GM21723 (cell line): ENCODE data around the gene CARM1.
"Not testable (repeated sequence)": the region's sequence is repeated elsewhere in the genome, so short reads cannot be mapped to it uniquely, and the experiment has no call there.

Experiments used
- ATAC-seq: cut with Tn5 transposase; IDR thresholded peaks from one replicate; pipeline ENCODE4 v1.9.1; 2021; ENCODE audit warnings: mild to moderate bottlenecking, moderate library complexity; ENCODE audit not compliant: unreplicated experiment

The CARM1 gene

GRCh38 chr19:10846500-10847202, 24.7 kb upstream of the CARM1 start:
- no peak for ATAC-seq

GRCh38 chr19:10848230-10848856, 23.0 kb upstream of the CARM1 start, which contains the start of gene C19orf38:
Gene C19orf38 (plus strand): TSS chr19:10848415. CDS start chr19:10848509, 94 bp downstream.
- no peak for ATAC-seq

- no peak for ATAC-seq
Observed at GRCh38 chr19:10850631-10851030, 20.7 kb upstream of the CARM1 start.

- no peak for ATAC-seq
Observed at GRCh38 chr19:10852098-10852800, 19.1 kb upstream of the CARM1 start.

- no peak for ATAC-seq
Observed at GRCh38 chr19:10852941-10853340, 18.4 kb upstream of the CARM1 start.

- no peak for ATAC-seq
Observed at GRCh38 chr19:10854350-10855089, 16.8 kb upstream of the CARM1 start.

- ATAC-seq = no peak
Observed at GRCh38 chr19:10855879-10856522, 15.4 kb upstream of the CARM1 start.

- not testable (repeated sequence) for ATAC-seq
Observed at GRCh38 chr19:10856899-10857298, 14.5 kb upstream of the CARM1 start.

GRCh38 chr19:10858204-10858828, 13.0 kb upstream of the CARM1 start:
- no peak for ATAC-seq

- no peak for ATAC-seq
Observed at GRCh38 chr19:10861103-10861651, 10.2 kb upstream of the CARM1 start.

GRCh38 chr19:10862561-10863106, 8.7 kb upstream of the CARM1 start:
- no peak for ATAC-seq

- no peak for ATAC-seq
Observed at GRCh38 chr19:10863107-10863717, 8.1 kb upstream of the CARM1 start.

GRCh38 chr19:10864538-10864899, 6.8 kb upstream of the CARM1 start:
- ATAC-seq = no peak

GRCh38 chr19:10866495-10866894, 4.9 kb upstream of the CARM1 start:
- ATAC-seq = no peak

- ATAC-seq = no peak
Observed at GRCh38 chr19:10868872-10869547, 2.3 kb upstream of the CARM1 start.

- ATAC-seq = not testable (repeated sequence)
Observed at GRCh38 chr19:10869872-10870311, 1.5 kb upstream of the CARM1 start.

- ATAC-seq = no peak
Observed at GRCh38 chr19:10870501-10870954, 825 bp upstream of the CARM1 start.

- peak; percentile 5 for ATAC-seq
Observed at GRCh38 chr19:10871711-10872545, 575 bp downstream of the CARM1 start.
